Fibroblast of lung (primary cell): ENCODE results near the gene ARID3A. TPM values are rescaled to one million over a fixed set of nuclear protein-coding genes. Genes with fewer than 3 reads are reported as not detected.

Experiments used
- DNase-seq, 2 donors: peaks; one replicate each; pipeline versions ENCODE4 v3.0.0 to v3.0.0-alpha.2; 2010; ENCODE audit warnings: low read depth in 2 of 2
- H2AFZ ChIP-seq: 2 replicates; pipeline ENCODE4 v1.5.1; 2012; ENCODE audit warnings: low read length, control low read depth, inconsistent platforms
- H3K27ac ChIP-seq: 2 replicates; pipeline ENCODE4 v1.5.1; 2011; ENCODE audit warnings: low read length, control low read depth; ENCODE audit not compliant: insufficient read depth
- H3K27me3 ChIP-seq: 2 replicates; pipeline ENCODE4 v1.5.1; 2011; ENCODE audit warnings: mild to moderate bottlenecking, low read length; ENCODE audit not compliant: control insufficient read depth, insufficient read depth
- H3K36me3 ChIP-seq: 2 replicates; pipeline ENCODE4 v1.5.1; 2011; ENCODE audit warnings: low read length; ENCODE audit not compliant: control insufficient read depth, insufficient read depth
- H3K4me1 ChIP-seq: 2 replicates; pipeline ENCODE4 v1.5.1; 2011; ENCODE audit warnings: low read length; ENCODE audit not compliant: control insufficient read depth, insufficient read depth; ENCODE audit errors: extremely low read depth
- H3K4me2 ChIP-seq: 2 replicates; pipeline ENCODE4 v1.5.1; 2011; ENCODE audit warnings: low read length, control low read depth; ENCODE audit not compliant: insufficient read depth; ENCODE audit errors: extremely low read depth
- H3K4me3 ChIP-seq, 4 experiments: fragments of 200-600 bp in 1 of 4; sonication (generic) in 1 of 4; replicated peaks in 1 of 4; 2 replicates each; pipeline ENCODE4 v1.5.1; 2011 to 2016; ENCODE audit warnings: low read length in 4 of 4, low read depth in 3 of 4, mild to moderate bottlenecking in 3 of 4, control low read depth in 2 of 4, inconsistent platforms in 1 of 4, mixed read lengths in 1 of 4; ENCODE audit not compliant: insufficient read depth in 1 of 4; ENCODE audit errors: control extremely low read depth in 1 of 4
- H3K79me2 ChIP-seq: 2 replicates; pipeline ENCODE4 v1.5.1; 2012; ENCODE audit warnings: mild to moderate bottlenecking, low read length, inconsistent platforms; ENCODE audit not compliant: control insufficient read depth, insufficient read depth
- H3K9ac ChIP-seq: 2 replicates; pipeline ENCODE4 v1.5.1; 2011; ENCODE audit warnings: mild to moderate bottlenecking, low read length, control low read depth; ENCODE audit not compliant: insufficient read depth
- H3K9me3 ChIP-seq: 2 replicates; pipeline ENCODE4 v1.5.1; 2012; ENCODE audit warnings: low read depth, low read length; ENCODE audit not compliant: control insufficient read depth, insufficient read depth
- H4K20me1 ChIP-seq: 2 replicates; pipeline ENCODE4 v1.5.1; 2011; ENCODE audit warnings: low read length; ENCODE audit not compliant: control insufficient read depth, insufficient read depth; ENCODE audit errors: extremely low read depth
- CTCF ChIP-seq, 2 donors: IDR thresholded peaks in 1 of 2; conservative IDR thresholded peaks in 1 of 2; 1 replicate in 1 of 2; 2 replicates in 1 of 2; pipeline ENCODE4 v1.5.1; 2011 to 2012; ENCODE audit warnings: low read length in 2 of 2, control low read depth in 1 of 2, inconsistent platforms in 1 of 2, low read depth in 1 of 2, mild to moderate bottlenecking in 1 of 2
- EZH2 ChIP-seq: IDR thresholded peaks from 2 replicates; pipeline ENCODE4 v1.5.1; 2012; ENCODE audit warnings: low read length, control low read depth, mild to moderate bottlenecking; ENCODE audit errors: missing control alignments
- polyA plus RNA-seq, 2 donors: library from polyadenylated mRNA; depleted of rRNA in 1 of 2; stranded (reverse) in 1 of 2; unstranded in 1 of 2; fragments of >200 nt; gene quantifications; 2 replicates each; pipeline ENCODE4 v1.2.1, GENCODE V29; 2011 to 2012; ENCODE audit warnings: missing spikeins in 1 of 2
- total RNA-seq: library from RNA; depleted of rRNA; stranded (reverse); fragments of >200 nt; gene quantifications from 2 replicates; pipeline ENCODE4 v1.2.1, GENCODE V29; 2014

ARID3A gene
- total and polyA plus RNA-seq, 2 donors (not counting 1 experiment from before 2014, with no cell fraction given), result 6.4 to 14.9 TPM

GRCh38 chr19:977058-977464, 51.2 kb downstream of the ARID3A start:
- TF ChIP-seq CTCF (conservative IDR thresholded peaks at IDR 0.05 in 1 of 2, IDR thresholded peaks at IDR 0.05 in 1 of 2; ENCODE audit: low read depth in 1 of 2, low read length in 2 of 2) (no peak), EZH2 (no peak)
- peaks cover 9% of the 10 kb centered on the region for H3K4me1 ChIP-seq
- H3K36me3 ChIP-seq, result no peaks in the 10 kb centered on the region
- H3K9ac ChIP-seq, result no peak overlapping the region
- no peak overlapping the region for H3K4me3 ChIP-seq
- H3K4me2 ChIP-seq, result no peak overlapping the region
- no peaks in the 10 kb centered on the region for H3K79me2 ChIP-seq
- no peak for DNase-seq
- H3K27me3 ChIP-seq, result no peaks in the 10 kb centered on the region
- no peaks in the 10 kb centered on the region for H4K20me1 ChIP-seq
- no peaks in the 10 kb centered on the region for H3K9me3 ChIP-seq
- H3K27ac ChIP-seq, result no peak overlapping the region
- no peak overlapping the region for H2AFZ ChIP-seq

- no peak overlapping the region for H3K27ac ChIP-seq
- H3K4me2 ChIP-seq, result no peak overlapping the region
Measured at GRCh38 chr19:979318-979741, 53.5 kb downstream of the ARID3A start.

More at GRCh38 chr19:979318-979741, 53.5 kb downstream of the ARID3A start:
- Histone ChIP-seq H3K4me3 (no peak overlapping the region), H3K27me3 (no peaks in the 10 kb centered on the region), H3K9ac (no peak overlapping the region), H3K36me3 (no peaks in the 10 kb centered on the region), H3K4me1 (peaks cover 13% of the 10 kb centered on the region), H3K79me2 (peaks cover under 1% of the 10 kb centered on the region), H4K20me1 (no peaks in the 10 kb centered on the region), H2AFZ (no peak overlapping the region), H3K9me3 (no peaks in the 10 kb centered on the region)
- no peak for DNase-seq
- TF ChIP-seq EZH2, result no peak
- TF ChIP-seq CTCF (conservative IDR thresholded peaks at IDR 0.05 in 1 of 2, IDR thresholded peaks at IDR 0.05 in 1 of 2; ENCODE audit: low read depth in 1 of 2, low read length in 2 of 2), result no peak
